GM12872 (cell line): Measurements from ENCODE around the gene FRMD4A.

Experiments used
- CTCF ChIP-seq: IDR thresholded peaks from 3 replicates; pipeline ENCODE4 v1.5.1; 2011; ENCODE audit warnings: low read depth, mild to moderate bottlenecking, low read length, moderate library complexity; ENCODE audit not compliant: insufficient read depth

The FRMD4A gene

GRCh38 chr10:13651969-13652720 lies 678.6 kb downstream of the FRMD4A start:
- TF ChIP-seq CTCF, result no peak

GRCh38 chr10:13650961-13651360 lies 679.8 kb downstream of the FRMD4A start:
- no peak for TF ChIP-seq CTCF

GRCh38 chr10:13649844-13650520 lies 680.7 kb downstream of the FRMD4A start:
- no peak for TF ChIP-seq CTCF

GRCh38 chr10:13648425-13648824 lies 682.3 kb downstream of the FRMD4A start:
- TF ChIP-seq CTCF, result no peak

- TF ChIP-seq CTCF, result no peak
Measured at GRCh38 chr10:13644866-13645265, 685.9 kb downstream of the FRMD4A start.

- TF ChIP-seq CTCF, result no peak
Measured at GRCh38 chr10:13643016-13643415, 687.7 kb downstream of the FRMD4A start.

GRCh38 chr10:13642293-13642692 lies 688.4 kb downstream of the FRMD4A start:
- TF ChIP-seq CTCF, result no peak
